NCI-H2196 treated with DMSO at 0.1 percent for 48 hours (cell line): ENCODE results near the gene FAM47E.
"Not testable (repeated sequence)": the region's sequence is repeated elsewhere in the genome, so short reads cannot be mapped to it uniquely, and the experiment has no call there.

ENCODE experiments used
- DNase-seq: peaks from one replicate; lab custom pipeline; 2025; ENCODE audit not compliant: unreplicated experiment; lab: John Stamatoyannopoulos, UW

FAM47E gene

GRCh38 chr4:76226418-76226817, 25.1 kb upstream of the FAM47E start:
- no peak for DNase-seq

- DNase-seq: no peak
These were observed 18.8 kb upstream of the FAM47E start for GRCh38 chr4:76232681-76233080.

GRCh38 chr4:76233083-76233482, 18.4 kb upstream of the FAM47E start:
- no peak for DNase-seq

GRCh38 chr4:76233529-76233928, 18.0 kb upstream of the FAM47E start:
- no peak for DNase-seq

- DNase-seq: no peak
These were observed 17.4 kb upstream of the FAM47E start for GRCh38 chr4:76233967-76234678.

GRCh38 chr4:76234679-76235044, 16.9 kb upstream of the FAM47E start:
- DNase-seq: no peak

- DNase-seq: no peak
These were observed 16.1 kb upstream of the FAM47E start for GRCh38 chr4:76235407-76235806.

GRCh38 chr4:76235915-76236314, 15.6 kb upstream of the FAM47E start:
- no peak for DNase-seq

- no peak for DNase-seq
These were observed 13.3 kb upstream of the FAM47E start for GRCh38 chr4:76238236-76238635.

GRCh38 chr4:76238701-76239100, 12.8 kb upstream of the FAM47E start:
- no peak for DNase-seq

GRCh38 chr4:76240236-76240635, 11.3 kb upstream of the FAM47E start:
- no peak for DNase-seq

- DNase-seq: not testable (repeated sequence)
These were observed 7.6 kb upstream of the FAM47E start for GRCh38 chr4:76243877-76244276.

GRCh38 chr4:76246025-76246424, 5.5 kb upstream of the FAM47E start:
- DNase-seq: no peak

GRCh38 chr4:76246852-76247251, 4.7 kb upstream of the FAM47E start:
- DNase-seq: no peak

GRCh38 chr4:76250962-76251361, 559 bp upstream of the FAM47E start:
- no peak for DNase-seq

- no peak for DNase-seq
These were observed 741 bp downstream of the FAM47E start for GRCh38 chr4:76252271-76252653.

- DNase-seq: no peak
These were observed 2.0 kb downstream of the FAM47E start for GRCh38 chr4:76253511-76253910.

GRCh38 chr4:76256032-76256431, 4.5 kb downstream of the FAM47E start:
- no peak for DNase-seq

- DNase-seq: no peak
These were observed 5.4 kb downstream of the FAM47E start for GRCh38 chr4:76256968-76257367.

- DNase-seq: no peak
These were observed 6.3 kb downstream of the FAM47E start for GRCh38 chr4:76257824-76258223.

- no peak for DNase-seq
These were observed 9.1 kb downstream of the FAM47E start for GRCh38 chr4:76260571-76260970.

GRCh38 chr4:76265631-76266218, 14.2 kb downstream of the FAM47E start:
- DNase-seq: no peak

- DNase-seq: no peak
These were observed 15.1 kb downstream of the FAM47E start for GRCh38 chr4:76266627-76267026.
